ENCODE data around the gene ORC1.

DNA sequence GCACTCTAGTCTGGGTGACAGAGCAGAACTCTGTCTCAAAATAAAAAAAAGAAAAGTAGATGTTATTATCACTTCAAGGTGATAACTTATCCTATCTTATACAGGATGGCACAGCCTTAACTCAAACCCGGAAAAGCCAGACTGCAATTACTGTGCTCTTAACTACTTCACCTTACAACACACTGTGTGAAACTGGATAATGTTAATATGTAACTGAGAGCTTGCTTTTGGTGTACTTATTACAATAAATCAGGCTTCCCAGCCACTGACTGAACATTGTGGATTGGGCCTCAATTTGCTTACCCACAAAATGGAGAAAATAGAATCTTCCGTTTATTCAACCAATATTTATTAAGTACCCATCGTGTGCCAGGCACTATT lies 1.4 kb downstream of the ORC1 start:
- TF ChIP-seq, protein P1, sequence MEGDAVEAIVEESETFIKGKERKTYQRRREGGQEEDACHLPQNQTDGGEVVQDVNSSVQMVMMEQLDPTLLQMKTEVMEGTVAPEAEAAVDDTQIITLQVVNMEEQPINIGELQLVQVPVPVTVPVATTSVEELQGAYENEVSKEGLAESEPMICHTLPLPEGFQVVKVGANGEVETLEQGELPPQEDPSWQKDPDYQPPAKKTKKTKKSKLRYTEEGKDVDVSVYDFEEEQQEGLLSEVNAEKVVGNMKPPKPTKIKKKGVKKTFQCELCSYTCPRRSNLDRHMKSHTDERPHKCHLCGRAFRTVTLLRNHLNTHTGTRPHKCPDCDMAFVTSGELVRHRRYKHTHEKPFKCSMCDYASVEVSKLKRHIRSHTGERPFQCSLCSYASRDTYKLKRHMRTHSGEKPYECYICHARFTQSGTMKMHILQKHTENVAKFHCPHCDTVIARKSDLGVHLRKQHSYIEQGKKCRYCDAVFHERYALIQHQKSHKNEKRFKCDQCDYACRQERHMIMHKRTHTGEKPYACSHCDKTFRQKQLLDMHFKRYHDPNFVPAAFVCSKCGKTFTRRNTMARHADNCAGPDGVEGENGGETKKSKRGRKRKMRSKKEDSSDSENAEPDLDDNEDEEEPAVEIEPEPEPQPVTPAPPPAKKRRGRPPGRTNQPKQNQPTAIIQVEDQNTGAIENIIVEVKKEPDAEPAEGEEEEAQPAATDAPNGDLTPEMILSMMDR (IDR thresholded peaks at IDR 0.05; ENCODE audit: insufficient read depth, low read length): no peak
- TF ChIP-seq SPI1 (IDR thresholded peaks at IDR 0.05; ENCODE audit: borderline replicate concordance, low read depth): no peak
- no peak for TF ChIP-seq POLR2AphosphoS5 (IDR thresholded peaks at IDR 0.05; ENCODE audit: low read depth)
- TF ChIP-seq, protein P2, sequence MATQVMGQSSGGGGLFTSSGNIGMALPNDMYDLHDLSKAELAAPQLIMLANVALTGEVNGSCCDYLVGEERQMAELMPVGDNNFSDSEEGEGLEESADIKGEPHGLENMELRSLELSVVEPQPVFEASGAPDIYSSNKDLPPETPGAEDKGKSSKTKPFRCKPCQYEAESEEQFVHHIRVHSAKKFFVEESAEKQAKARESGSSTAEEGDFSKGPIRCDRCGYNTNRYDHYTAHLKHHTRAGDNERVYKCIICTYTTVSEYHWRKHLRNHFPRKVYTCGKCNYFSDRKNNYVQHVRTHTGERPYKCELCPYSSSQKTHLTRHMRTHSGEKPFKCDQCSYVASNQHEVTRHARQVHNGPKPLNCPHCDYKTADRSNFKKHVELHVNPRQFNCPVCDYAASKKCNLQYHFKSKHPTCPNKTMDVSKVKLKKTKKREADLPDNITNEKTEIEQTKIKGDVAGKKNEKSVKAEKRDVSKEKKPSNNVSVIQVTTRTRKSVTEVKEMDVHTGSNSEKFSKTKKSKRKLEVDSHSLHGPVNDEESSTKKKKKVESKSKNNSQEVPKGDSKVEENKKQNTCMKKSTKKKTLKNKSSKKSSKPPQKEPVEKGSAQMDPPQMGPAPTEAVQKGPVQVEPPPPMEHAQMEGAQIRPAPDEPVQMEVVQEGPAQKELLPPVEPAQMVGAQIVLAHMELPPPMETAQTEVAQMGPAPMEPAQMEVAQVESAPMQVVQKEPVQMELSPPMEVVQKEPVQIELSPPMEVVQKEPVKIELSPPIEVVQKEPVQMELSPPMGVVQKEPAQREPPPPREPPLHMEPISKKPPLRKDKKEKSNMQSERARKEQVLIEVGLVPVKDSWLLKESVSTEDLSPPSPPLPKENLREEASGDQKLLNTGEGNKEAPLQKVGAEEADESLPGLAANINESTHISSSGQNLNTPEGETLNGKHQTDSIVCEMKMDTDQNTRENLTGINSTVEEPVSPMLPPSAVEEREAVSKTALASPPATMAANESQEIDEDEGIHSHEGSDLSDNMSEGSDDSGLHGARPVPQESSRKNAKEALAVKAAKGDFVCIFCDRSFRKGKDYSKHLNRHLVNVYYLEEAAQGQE (IDR thresholded peaks at IDR 0.05; ENCODE audit: insufficient replicate concordance, low read depth): no peak
- no peak for TF ChIP-seq GABPA (IDR thresholded peaks at IDR 0.05; ENCODE audit: low read depth)
